ENCODE data around the gene KLK1.
"Not testable (repeated sequence)": the region's sequence is repeated elsewhere in the genome, so short reads cannot be mapped to it uniquely, and the experiment has no call there.

The KLK1 gene

DNA sequence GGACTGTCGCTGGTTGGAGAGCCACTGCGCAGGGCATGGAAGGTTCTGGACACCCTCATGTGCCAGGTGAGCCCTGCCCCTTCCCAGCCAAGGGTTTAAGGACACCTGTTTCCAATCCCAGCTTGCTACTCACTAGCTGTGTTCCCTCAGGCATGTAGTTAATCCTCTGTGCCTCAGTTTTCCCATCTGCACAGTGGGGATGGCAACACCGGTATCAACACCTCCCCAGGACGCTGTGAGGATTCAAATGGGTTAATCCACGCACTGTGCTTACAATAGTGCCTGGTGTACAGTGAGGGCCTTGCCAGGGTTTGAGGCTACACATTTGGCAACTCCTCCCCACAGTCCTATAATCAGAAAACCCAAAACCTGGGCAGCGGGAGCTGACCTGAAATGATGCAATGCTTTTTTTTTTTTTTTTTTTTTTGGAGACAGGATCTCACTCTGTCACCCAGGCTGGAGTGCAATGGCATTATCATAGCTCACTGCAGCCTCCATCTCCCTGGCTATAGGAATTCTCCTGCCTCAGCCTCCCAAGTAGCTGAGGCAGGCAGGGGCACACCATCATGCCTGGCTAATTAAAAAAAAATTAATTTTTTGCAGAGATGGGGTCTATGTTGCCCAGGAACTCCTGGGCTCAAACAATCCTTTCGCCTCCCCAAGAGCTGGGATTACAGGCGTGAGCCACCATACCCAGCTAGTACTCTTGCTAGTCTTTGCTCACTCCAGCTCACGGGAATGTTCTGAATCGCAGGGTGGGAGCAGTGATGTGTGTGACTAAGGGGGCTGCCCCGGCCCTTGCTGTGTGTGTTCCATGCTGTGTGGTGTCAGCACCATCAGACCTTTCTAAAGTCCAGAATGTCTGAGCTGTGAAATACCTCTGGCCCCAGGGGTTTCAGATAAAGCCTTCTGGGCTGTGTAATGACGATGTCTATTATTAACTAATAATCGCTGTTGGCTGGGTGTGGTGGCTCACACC is 31.0 kb downstream of the KLK1 start:
- DNase-seq (ENCODE audit: low spot score): no peak

DNA sequence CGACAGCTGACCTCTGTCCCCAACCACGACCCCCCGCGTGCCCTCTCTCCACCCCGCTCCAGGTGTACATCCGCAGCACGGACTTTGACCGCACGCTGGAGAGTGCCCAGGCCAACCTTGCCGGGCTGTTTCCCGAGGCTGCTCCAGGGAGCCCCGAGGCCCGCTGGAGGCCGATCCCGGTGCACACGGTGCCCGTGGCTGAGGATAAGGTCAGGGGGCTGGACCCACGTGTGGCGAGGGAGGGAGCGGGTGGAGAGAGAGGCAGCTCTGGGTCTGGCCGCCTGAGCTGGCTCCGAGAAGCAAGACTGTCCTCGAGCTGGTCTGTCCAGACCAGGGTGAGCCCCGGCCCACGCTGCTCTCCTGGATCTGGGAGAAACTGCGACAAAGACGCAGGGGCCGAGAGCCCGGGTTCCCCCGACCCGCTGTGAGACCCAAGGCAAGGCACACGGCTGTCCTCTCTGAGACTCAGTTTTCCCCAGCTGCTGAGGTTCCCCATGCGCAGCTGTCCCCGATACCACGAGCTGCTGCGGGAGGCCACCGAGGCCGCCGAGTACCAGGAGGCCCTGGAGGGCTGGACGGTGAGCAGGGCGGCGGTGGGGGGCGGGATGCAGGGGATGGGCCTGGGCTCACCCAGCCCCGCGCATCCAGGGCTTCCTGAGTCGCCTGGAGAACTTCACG is 31.9 kb downstream of the KLK1 start:
- DNase-seq (ENCODE audit: low spot score): no peak

DNA sequence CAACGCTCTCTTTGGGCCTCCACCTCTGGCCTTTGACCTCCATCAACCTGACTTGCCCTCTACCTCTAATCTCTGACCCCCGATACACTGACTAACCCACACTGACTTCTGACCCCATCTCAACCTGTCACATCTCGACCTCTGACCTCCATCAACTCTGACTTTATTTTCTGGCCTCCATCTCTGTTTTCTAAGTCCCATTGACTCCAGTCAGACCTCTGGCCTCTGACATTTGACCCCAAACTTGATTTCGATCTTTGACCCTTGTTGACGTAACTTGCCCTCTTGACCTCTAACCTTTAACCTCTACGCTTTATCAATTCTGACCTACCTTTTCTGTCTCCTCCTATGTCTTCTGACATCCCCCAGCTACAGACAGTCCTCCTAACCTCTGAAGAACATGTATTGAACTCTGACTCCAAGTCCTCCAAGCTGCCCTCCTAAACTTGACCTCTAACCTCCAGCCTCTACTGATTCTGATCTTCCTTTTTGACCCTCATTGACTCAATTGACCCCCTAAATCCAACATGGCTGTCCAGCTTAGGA is 32.6 kb downstream of the KLK1 start:
- DNase-seq (ENCODE audit: low spot score): no peak

DNA sequence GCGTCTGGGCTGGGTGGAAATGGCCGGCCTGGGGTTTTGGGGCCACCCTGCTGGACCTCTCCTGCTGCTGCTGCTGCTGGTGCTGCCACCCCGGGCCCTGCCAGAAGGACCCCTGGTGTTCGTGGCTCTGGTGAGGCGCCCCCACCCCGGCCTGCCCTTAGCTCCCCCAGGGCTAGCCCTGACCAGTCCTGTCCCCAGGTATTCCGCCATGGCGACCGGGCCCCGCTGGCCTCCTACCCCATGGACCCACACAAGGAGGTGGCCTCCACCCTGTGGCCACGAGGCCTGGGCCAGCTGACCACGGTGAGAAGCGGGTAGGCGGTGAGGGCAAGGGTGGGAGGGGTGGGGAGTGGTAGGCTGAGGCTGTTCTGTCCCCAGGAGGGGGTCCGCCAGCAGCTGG is 33.2 kb downstream of the KLK1 start, which contains the start of gene ACP4:
TSS of gene ACP4 (plus strand) at position 20 of the 400 bp plus-strand sequence. CDS start at position 20, 0 bp downstream.
- no peak for DNase-seq (ENCODE audit: low spot score)

DNA sequence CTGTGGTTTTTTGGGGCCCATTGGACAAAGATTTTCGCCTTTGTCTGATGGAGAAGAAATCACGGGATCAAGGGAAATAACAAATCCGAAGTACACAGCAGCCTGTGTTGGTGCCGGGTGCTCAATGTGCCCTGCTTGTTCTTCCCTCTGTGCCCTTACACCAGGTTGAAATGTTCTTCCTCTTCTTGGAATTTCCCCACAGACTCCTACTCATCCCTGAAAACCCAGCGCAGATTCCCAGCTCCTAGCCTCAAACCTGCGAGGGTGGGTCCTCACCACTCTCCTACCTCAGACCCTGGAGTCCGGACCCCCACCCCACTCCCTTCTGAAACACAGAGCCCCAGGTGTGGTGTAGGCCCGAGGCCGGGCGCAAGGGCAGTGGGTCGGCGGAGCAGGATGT is 38.3 kb downstream of the KLK1 start:
- DNase-seq (ENCODE audit: low spot score): no peak

DNA sequence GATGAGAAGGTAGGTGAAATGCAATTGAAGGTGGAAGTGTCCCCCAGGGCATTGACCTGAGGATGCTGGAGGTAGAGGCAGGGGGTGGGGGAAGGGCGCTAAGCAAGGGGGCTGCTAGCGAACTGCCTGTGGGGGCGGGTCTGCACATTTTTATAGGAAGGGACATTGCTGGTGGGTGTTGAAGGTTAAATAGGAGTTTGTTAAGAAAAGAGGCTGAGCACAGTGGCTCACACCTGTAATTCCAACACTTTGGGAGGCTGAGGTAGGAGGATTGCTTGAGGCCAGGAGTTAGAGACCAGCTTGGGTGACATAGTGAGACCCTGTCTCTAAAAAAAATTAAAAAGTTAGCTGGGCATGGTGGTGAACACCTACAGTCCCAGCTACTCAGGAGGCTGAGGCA is 38.9 kb downstream of the KLK1 start:
- DNase-seq (ENCODE audit: low spot score): no peak

DNA sequence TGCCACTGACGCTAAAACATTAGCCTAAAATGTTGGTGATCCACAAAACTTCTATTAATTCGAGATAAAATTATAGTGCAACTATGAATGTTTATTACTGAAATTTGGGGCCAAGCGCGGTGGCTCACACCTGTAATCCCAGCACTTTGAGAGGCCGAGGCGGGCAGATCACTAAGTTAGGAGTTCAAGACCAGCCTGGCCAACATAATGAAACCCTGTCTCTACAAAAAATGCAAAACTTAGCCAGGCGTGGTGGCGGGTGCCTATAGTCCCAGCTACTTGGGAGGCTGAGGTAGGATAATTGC is 39.8 kb downstream of the KLK1 start:
- not testable (repeated sequence) for DNase-seq (ENCODE audit: low spot score)

DNA sequence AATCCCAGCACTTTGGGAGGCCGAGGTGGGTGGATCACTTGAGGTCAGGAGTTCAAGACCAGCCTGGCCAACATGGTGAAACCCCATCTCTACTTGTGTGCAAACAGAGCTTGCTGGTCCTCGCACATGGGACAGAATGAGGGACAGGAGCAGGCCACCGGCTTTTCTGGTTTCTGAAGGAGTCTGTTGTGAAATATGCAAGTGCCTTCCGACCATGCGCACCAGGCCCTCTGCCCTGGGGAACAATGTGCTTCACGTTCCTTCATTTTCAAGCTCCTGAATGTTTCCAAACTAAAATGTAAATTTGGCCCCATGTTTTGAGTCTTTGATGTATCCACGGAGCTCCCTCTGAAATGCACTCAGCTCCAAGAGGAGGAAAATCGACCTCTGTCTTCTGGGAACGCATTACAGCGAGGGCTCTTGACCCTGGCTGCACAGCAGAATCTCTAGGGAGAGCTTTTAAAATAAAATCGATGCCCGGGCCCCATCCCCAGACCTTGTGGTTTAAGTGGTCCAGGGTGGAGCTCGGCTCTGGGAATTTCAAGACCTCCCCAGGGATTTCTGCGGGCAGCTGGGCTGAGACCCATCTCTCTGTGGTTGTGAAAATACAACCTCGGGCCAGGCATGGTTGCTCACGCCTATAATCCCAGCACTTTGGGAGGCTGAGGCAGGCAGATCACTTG is 42.7 kb downstream of the KLK1 start:
- DNase-seq (ENCODE audit: low spot score): no peak

DNA sequence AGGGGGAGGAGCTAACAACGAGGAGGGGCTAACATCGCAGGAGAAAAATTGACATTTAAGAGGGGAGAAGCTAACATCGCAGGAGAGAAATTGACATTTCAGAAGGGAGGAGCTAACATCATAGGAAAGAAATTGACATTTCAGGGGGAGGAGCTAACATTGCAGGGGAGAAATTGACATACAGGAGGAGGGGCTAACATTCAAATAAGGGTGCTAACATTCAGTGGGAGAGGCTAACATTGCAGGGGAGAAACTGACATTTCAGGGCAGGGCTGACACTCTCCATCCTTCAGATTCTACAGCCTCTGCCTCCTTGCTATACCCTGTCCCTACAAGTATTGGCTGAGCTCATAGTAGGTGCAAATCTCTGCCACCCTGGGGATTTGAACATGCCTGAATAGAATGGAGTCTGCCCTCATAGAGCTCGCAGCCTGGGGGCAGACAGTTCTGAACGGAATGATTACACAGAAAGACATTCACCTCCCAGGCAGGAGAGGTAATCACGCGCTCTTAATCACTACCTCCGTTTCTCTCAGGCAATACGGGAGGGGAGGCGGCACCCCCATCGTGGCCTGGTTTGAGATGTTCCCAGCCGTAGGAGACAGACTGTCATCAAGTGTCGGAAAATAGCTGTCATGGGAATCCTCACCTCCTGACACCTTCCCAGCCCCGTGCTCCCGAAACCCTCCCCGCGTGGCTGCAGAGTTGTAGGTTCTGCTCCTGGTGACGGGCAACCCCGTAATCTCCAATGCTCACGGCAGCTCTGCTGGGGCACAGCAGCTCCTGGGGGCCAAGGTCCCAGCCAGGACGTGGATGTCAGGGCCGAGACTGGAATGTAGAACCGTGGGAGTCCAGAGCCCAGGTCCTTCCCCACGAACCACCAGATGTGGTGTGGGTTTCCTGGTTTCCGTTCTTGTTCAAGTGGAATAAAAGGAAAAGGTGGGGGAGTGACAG is 43.8 kb downstream of the KLK1 start:
- no peak for DNase-seq (ENCODE audit: low spot score)

DNA sequence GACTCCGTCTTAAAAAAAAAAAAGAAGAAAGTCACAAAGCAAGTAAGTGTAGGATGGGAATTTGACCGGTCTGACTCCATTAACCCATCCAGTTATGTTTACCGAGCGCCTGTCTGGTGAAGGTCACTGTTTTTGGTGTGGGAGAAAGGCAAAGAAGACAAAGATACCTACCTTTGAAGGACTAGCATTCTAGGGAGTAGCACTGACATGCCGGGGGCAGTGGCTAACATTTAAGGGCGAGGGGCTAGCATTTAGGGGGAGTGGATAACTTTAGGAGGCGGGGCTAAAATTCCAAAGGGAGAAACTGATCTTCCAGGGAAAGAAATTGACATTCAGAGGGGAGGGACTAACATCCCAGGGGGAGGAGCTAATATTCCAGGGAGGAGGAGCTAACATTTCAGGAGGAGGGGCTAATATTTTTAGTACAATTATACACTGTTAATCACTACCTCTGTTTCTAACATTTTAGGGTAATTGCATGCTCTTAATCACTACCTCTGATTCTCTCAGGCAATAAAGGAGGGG is 44.6 kb downstream of the KLK1 start:
- DNase-seq (ENCODE audit: low spot score): no peak

DNA sequence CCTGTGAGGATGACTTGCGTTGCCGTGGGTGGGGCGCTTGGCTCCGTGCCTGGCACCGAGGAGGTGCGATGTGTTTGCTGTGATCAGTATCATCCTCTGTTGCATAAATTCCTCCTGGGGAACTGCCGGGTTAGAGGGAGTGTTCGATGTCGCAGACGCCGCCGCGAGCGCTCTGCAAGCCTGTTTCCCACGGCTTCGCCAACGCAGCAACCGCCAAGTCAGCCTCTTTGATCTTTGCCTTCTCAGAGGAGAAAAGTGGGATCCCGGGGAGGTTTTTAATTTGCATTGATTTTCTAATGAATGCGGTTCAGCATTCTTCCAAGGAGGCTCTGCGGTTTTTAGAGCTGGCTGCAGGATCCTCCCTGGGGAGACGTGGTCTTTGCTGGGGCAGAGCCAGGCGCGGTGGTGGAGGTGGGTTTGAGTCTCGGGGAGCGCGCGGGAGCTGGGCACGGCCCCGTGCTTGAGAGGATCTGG is 45.7 kb downstream of the KLK1 start:
- no peak for DNase-seq (ENCODE audit: low spot score)

DNA sequence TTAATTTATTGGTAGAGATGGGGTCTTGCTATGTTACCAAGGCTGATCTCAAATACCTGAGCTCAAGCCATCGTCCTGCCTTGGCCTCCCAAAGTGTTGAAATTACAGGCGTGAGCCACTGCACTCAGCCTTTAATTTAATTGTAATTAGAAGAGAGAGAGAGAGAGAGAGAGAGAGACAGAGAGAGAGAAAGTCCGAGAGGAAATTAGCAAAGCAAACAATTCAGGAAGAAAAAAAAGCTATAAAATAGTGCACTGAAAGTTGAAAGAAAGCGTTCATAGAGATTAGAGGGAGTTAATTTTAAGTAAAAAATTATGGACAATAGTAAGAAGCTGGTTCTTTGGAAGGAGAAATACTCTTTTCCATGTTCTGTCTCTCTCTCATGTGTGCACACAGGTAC is 46.3 kb downstream of the KLK1 start:
- no peak for DNase-seq (ENCODE audit: low spot score)

DNA sequence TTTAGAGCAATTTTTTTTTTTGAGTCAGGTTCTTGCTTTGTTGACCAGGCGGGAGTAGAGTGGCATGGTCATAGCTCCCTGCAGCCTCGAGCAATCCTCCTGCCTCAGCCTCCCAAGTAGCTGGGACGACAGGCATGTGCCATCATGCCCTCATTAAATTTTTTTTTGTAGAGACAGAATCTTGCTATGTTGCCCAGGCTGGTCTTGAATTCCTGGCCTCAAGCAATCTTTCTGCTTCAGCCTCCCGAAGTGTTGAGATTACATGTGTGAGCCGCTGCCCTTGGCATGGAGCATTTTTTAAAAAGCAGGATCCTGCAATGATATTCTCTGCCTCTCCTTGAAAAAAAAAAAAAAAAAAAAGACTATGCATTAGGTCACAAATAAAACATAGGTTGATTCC is 47.5 kb downstream of the KLK1 start:
- no peak for DNase-seq (ENCODE audit: low spot score)

DNA sequence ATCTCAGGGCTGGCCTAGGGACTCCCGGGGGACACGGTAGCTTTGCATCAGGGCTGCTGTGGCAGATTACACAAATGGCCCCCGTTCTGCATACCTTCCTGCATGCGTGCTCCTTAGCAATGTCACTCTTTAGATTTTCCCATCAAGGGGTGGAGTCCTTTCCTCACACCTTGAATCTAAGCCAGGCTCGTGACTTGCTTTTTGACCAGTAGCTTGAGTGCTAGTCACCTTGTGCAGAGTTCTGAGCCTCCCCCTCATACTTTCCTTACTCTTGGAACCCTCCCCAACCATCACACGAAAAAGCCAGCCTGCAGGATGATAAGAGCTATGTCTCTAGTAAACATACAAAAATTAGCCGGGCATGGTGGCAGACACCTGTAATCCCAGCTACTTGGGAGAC is 50.1 kb downstream of the KLK1 start:
- DNase-seq (ENCODE audit: low spot score): not testable (repeated sequence)

DNA sequence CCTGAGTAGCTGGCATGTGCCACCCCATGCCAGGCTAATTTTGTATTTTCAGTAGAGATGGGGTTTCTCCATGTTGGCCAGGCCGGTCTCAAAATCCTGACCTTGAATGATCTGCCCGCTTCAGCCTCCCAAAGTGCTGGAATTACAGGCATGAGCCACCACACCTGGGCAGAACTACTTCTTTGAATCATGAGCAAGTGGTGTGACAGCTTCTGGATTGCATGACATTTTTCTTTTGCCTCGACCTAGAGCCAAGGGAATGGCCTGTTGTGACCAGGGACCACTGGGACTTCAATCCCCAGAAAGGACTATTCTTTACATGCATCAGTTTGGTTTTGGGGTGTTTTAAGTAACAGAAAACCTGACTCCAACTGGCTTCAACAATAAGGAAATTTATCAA is 50.7 kb downstream of the KLK1 start:
- not testable (repeated sequence) for DNase-seq (ENCODE audit: low spot score)

DNA sequence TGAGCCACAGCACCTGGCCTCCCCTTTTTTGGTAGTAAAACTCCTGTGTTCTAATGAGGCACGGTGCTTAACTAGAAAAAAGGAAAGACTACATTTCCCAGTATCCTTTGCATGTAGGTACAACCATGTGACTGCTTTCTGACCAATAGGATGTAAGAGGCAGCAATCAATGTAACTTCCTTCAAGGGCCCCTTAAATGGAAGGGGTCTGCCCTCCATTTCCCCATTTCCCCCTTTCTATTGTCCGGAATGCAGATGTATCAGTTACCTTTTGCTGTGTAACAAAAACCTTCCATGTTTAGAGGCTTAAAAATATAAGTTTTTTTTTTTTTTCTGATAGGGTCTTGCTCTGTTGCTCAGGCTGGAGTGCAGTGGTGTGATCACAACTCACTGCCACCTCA is 51.1 kb downstream of the KLK1 start:
- DNase-seq (ENCODE audit: low spot score): no peak

DNA sequence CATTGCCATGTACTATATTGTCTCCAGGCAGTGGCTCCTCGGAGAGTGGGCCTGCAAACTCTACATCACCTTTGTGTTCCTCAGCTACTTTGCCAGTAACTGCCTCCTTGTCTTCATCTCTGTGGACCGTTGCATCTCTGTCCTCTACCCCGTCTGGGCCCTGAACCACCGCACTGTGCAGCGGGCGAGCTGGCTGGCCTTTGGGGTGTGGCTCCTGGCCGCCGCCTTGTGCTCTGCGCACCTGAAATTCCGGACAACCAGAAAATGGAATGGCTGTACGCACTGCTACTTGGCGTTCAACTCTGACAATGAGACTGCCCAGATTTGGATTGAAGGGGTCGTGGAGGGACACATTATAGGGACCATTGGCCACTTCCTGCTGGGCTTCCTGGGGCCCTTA is 52.7 kb downstream of the KLK1 start:
- no peak for DNase-seq (ENCODE audit: low spot score)

DNA sequence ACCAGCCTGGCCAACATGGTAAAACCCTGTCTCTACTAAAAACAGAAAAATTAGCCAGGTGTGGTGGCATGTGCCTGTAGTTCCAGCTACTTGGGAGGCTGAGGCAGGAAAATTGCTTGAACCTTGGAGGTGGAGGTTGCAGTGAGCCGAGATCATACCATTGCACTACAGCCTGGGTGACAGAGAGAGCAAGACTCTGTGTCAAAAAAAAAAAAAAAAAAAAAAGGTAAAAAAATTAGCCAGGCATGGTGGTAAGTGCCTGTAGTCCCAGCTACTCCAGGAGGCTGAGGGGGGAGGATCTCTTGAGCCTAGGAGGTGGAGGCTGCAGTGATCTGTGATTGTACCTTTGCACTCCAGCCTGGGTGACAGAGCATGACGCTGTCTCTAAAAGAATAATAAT is 53.4 kb downstream of the KLK1 start, which contains the start of gene GPR32:
TSS of gene GPR32 (plus strand) at position 301 of the 400 bp plus-strand sequence. CDS start 137 bp downstream, outside the sequence.
- DNase-seq (ENCODE audit: low spot score): not testable (repeated sequence)

Measured in hematopoietic multipotent progenitor cell treated with erythropoietin and hydrocortisone succinate and interleukin-3 and kit ligand, for 17 days (in vitro differentiated cells).